Measurements from ENCODE around the gene MAD2L2. TPM values are rescaled to one million over a fixed set of nuclear protein-coding genes. Genes with fewer than 3 reads are reported as not detected.

MAD2L2 gene
- total RNA-seq, 1 experiment from 2014 or later: 127 TPM

DNA sequence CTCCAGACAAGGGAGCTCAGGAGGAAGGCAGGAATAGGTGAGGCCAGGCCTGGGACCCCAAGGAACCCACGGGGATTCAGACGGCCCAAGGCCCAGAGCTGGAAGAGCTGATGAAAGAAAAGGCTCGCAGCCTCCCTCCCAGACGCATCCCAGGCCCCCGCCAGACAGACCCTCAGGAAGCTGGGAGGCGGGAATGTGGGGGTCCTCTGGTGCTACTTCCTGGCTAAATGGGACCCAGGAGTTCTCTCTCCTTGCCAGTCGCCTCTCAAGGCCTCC, 27.1 kb downstream of the MAD2L2 start:
- no peaks in the 10 kb centered on the region for H4K20me1 ChIP-seq (ENCODE audit: low read length)
- H3K9me3 ChIP-seq (ENCODE audit: low read length): no peaks in the 10 kb centered on the region
- H3K27me3 ChIP-seq (ENCODE audit: low read length): no peaks in the 10 kb centered on the region
- ChIA-PET POLR2A (ENCODE audit: unreplicated experiment) (no interaction called here), CTCF (interaction anchor here (0.8 to 1.1 kb wide), 2 partner anchors 10 to 66 kb away, joined by 5 read pairs; partner anchors contain the start of gene FBXO6)
- H3F3A ChIP-seq (ENCODE audit: low read length, unreplicated experiment): no peaks in the 10 kb centered on the region
- peaks cover 28% of the 10 kb centered on the region for H3K4me1 ChIP-seq (ENCODE audit: insufficient read depth, low read length)
- intact Hi-C loops (cut with micrococcal nuclease): no loop called here
- peak overlapping the region; percentile 61 for H3K27ac ChIP-seq (ENCODE audit: low read length)
- no peaks in the 10 kb centered on the region for H3K36me3 ChIP-seq (ENCODE audit: low read depth, low read length)
- no peaks in the 10 kb centered on the region for H3K9me2 ChIP-seq (replicated peaks; ENCODE audit: low read length)
- H3K4me2 ChIP-seq (ENCODE audit: low read length): peak overlapping the region; percentile 57
- no peak overlapping the region for H3K4me3 ChIP-seq (ENCODE audit: low read length)
- no peak overlapping the region for H2AFZ ChIP-seq (ENCODE audit: low read length)
- DNase-seq (no peak), ATAC-seq (no peak)
- no peak overlapping the region for H3K9ac ChIP-seq (ENCODE audit: low read length)
- BruUV-seq (replicated peaks): no TSS peak
- TF ChIP-seq EZH2 (IDR thresholded peaks at IDR 0.05; ENCODE audit: low read length, unreplicated experiment): no peak
- TF ChIP-seq EZH2phosphoT487 (IDR thresholded peaks at IDR 0.05; ENCODE audit: borderline replicate concordance, low read length): no peak
- TF ChIP-seq, protein P1, sequence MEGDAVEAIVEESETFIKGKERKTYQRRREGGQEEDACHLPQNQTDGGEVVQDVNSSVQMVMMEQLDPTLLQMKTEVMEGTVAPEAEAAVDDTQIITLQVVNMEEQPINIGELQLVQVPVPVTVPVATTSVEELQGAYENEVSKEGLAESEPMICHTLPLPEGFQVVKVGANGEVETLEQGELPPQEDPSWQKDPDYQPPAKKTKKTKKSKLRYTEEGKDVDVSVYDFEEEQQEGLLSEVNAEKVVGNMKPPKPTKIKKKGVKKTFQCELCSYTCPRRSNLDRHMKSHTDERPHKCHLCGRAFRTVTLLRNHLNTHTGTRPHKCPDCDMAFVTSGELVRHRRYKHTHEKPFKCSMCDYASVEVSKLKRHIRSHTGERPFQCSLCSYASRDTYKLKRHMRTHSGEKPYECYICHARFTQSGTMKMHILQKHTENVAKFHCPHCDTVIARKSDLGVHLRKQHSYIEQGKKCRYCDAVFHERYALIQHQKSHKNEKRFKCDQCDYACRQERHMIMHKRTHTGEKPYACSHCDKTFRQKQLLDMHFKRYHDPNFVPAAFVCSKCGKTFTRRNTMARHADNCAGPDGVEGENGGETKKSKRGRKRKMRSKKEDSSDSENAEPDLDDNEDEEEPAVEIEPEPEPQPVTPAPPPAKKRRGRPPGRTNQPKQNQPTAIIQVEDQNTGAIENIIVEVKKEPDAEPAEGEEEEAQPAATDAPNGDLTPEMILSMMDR (conservative IDR thresholded peaks at IDR 0.05; ENCODE audit: low read depth, low read length): no peak
- peaks cover 10% of the 10 kb centered on the region for H3K79me2 ChIP-seq (ENCODE audit: low read length)

DNA sequence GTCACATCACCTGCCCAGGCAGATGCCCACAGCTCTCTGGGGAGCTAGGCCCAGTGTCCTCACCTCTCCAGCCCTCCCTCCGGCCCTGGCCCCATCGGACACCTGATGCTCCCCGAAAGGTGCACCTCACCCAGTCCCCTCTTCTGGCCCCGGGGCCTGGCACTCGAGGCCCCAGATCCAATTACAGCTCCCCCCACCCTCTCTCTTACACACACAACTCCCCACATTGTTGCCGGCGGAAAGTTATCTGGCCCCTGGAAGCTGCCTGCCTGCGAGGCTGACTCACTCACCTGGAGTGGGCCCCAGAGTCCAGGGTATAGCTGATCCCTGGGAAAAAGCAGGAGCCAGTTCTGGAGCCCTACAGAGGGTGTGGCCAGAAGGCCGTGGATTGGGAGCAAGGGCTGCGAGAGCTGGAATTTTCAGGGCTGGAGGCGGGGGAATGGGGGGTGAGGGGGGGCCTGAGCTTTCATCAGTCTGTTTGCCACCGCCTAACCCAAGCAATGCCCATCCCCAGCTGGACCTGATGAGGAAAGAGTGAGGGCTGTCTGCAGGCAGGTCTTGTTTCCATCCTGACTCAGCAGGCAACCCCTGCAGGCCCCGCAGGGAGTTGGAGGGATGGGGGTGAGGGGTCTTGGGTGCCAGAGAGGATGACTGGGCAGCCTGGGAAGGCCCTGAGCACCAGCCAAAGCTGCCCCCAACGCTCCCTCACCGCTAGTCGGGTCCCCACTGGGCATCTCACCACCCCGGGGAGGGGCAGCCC, 27.7 kb downstream of the MAD2L2 start:
- intact Hi-C loops (cut with micrococcal nuclease): no loop called here
- Histone ChIP-seq H2AFZ (ENCODE audit: low read length) (peak overlapping the region; percentile 35; the same call in 1 of the 2 replicates), H3K4me1 (ENCODE audit: insufficient read depth, low read length) (peaks cover 28% of the 10 kb centered on the region), H3K4me3 (ENCODE audit: low read length) (peak overlapping the region; percentile 32; the same call in 1 of the 2 replicates), H3K27ac (ENCODE audit: low read length) (peak overlapping the region; percentile 61), H3K9ac (ENCODE audit: low read length) (no peak overlapping the region), H3K4me2 (ENCODE audit: low read length) (peak overlapping the region; percentile 57), H3K36me3 (ENCODE audit: low read depth, low read length) (no peaks in the 10 kb centered on the region), H4K20me1 (ENCODE audit: low read length) (no peaks in the 10 kb centered on the region), H3K79me2 (ENCODE audit: low read length) (peaks cover 10% of the 10 kb centered on the region), H3K27me3 (ENCODE audit: low read length) (no peaks in the 10 kb centered on the region), H3K9me2 (replicated peaks; ENCODE audit: low read length) (no peaks in the 10 kb centered on the region), H3K9me3 (ENCODE audit: low read length) (no peaks in the 10 kb centered on the region), H3F3A (ENCODE audit: low read length, unreplicated experiment) (no peaks in the 10 kb centered on the region)
- DNase-seq (peak; percentile 87), ATAC-seq (peak; percentile 73)
- BruUV-seq (replicated peaks): no TSS peak
- CTCF ChIA-PET: interaction anchor here (0.6 to 1.1 kb wide), 4 partner anchors 11 to 184 kb away, joined by 5 to 7 read pairs (median 5); partner anchors contain the start of gene FBXO6
- TF ChIP-seq EZH2 (IDR thresholded peaks at IDR 0.05; ENCODE audit: low read length, unreplicated experiment): no peak
- no peak for TF ChIP-seq EZH2phosphoT487 (IDR thresholded peaks at IDR 0.05; ENCODE audit: borderline replicate concordance, low read length)
- TF ChIP-seq, protein P1 (conservative IDR thresholded peaks at IDR 0.05; ENCODE audit: low read depth, low read length): no peak
- POLR2A ChIA-PET (ENCODE audit: unreplicated experiment): no interaction called here

DNA sequence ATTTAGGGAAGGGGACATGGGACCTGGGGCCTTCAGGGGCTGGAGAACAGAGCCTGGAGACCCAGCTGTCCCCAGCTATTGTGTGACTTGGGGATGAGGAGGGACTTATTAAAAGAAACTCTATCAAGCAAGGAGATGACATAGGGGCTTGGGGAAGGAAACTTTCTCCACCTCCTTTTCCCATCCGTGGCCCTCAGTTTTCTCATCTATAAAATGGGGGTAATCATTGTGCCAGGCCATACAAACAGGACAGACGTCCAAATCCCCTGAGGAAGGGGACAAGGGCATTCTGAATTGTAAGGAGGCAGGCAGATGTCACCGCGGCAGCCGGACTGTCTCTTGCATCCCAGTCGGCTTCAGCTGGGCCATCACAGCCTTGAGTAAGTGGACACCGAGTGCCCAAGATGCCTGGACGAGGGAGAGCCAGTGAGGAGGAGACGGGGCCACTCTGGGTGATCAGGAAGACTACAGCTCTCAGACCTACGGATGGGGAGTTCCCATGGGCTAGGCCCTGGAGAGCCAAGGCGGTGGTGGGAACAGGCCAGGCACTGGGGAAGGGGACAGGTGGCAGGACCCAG, 28.7 kb downstream of the MAD2L2 start:
- DNase-seq: no peak
- TF ChIP-seq EZH2 (IDR thresholded peaks at IDR 0.05; ENCODE audit: low read length, unreplicated experiment): no peak
- TF ChIP-seq EZH2phosphoT487 (IDR thresholded peaks at IDR 0.05; ENCODE audit: borderline replicate concordance, low read length): no peak
- TF ChIP-seq, protein P1 (conservative IDR thresholded peaks at IDR 0.05; ENCODE audit: low read depth, low read length): no peak
- H3F3A ChIP-seq (ENCODE audit: low read length, unreplicated experiment): no peaks in the 10 kb centered on the region
- CTCF ChIA-PET: interaction anchor here (0.6 kb wide), 1 partner anchor 247 kb away, joined by 3 read pairs; no protein-coding TSS in a partner anchor
- H3K4me1 ChIP-seq (ENCODE audit: insufficient read depth, low read length): peaks cover 28% of the 10 kb centered on the region
- H4K20me1 ChIP-seq (ENCODE audit: low read length): no peaks in the 10 kb centered on the region
- no peak overlapping the region for H3K4me3 ChIP-seq (ENCODE audit: low read length)
- POLR2A ChIA-PET (ENCODE audit: unreplicated experiment): no interaction called here
- no TSS peak for BruUV-seq (replicated peaks)
- H3K9me3 ChIP-seq (ENCODE audit: low read length): no peaks in the 10 kb centered on the region
- peak overlapping the region; percentile 57 for H3K4me2 ChIP-seq (ENCODE audit: low read length)
- no peak overlapping the region for H3K9ac ChIP-seq (ENCODE audit: low read length)
- no peaks in the 10 kb centered on the region for H3K9me2 ChIP-seq (replicated peaks; ENCODE audit: low read length)
- H3K79me2 ChIP-seq (ENCODE audit: low read length): peaks cover 10% of the 10 kb centered on the region
- ATAC-seq: no peak
- H3K27ac ChIP-seq (ENCODE audit: low read length): peak overlapping the region; percentile 61
- H2AFZ ChIP-seq (ENCODE audit: low read length): no peak overlapping the region
- H3K27me3 ChIP-seq (ENCODE audit: low read length): no peaks in the 10 kb centered on the region
- no peaks in the 10 kb centered on the region for H3K36me3 ChIP-seq (ENCODE audit: low read depth, low read length)
- intact Hi-C loops (cut with micrococcal nuclease): no loop called here
